Jurkat, Clone E6-1 (cell line): ENCODE data around the gene KBTBD13.
"Not testable (repeated sequence)": the region's sequence is repeated elsewhere in the genome, so short reads cannot be mapped to it uniquely, and the experiment has no call there.

ENCODE experiments used
- DNase-seq: peaks from one replicate; pipeline ENCODE4 v3.0.0-alpha.2; 2011; ENCODE audit warnings: low read depth, low spot score
- H3K4me3 ChIP-seq: 2 replicates; pipeline ENCODE4 v1.5.1; 2011; ENCODE audit warnings: mild to moderate bottlenecking, low read length, control low read depth, moderate library complexity

Gene KBTBD13

DNA sequence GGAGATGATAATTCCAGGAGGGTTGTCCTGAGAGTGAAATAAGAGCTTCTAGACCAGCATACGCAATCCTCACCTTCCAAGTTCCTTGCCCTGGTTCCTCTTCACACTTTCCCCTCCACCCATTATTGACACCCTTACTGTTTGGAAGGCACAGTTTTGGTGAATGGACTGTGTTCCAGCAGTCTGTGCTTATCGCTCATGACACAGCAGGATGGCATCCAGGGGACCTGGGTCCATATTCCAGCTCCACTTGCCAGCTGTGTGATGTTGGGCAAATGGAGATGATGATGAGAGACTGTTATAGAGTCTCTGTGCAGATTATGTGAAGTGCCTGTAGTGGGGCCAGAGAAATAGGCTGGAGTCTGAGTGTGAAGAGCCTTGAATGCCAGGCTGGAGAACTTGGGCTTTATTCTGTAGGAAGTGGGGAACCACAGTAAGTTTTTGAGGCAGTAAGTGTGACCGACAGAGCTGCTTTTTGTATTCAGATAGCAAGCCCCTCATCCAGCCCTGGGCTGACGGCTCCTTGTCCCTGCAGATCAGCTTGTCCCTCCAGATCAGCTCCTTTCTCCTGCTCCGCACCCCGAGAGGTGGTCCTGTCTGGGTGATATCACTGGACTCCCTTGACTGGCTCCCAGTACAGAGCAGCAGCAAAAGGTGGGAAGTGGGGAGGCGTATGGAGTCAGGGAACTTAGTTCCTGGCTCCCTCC is 8.1 kb downstream of the KBTBD13 start:
- no peak overlapping the region for H3K4me3 ChIP-seq
- no peak for DNase-seq

GRCh38 chr15:65085207-65085753 is 8.7 kb downstream of the KBTBD13 start:
- H3K4me3 ChIP-seq = no peak overlapping the region
- DNase-seq = no peak

- H3K4me3 ChIP-seq = no peak overlapping the region
- DNase-seq = no peak
These were observed 9.6 kb downstream of the KBTBD13 start for GRCh38 chr15:65085990-65086679.

DNA sequence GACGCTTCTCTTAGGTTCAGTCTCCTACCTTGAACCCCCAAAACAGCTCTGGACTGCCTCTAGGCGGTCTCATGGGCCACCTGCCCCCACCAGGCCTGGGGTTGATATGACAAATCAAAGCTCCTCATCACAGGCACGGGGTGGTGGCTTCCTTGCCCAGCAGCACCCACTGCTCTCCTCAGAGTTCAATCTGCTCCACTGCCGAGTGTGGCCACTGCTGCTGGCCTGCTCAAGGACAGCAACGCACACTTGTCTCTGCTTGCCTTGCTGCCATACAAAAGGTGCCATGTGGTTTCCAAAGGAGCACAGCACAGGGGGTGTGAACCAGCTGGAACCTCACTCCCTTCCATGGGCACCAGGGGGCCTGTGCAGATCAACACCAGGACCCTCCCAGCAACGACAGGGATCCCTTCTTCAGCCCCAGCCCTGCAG is 10.2 kb downstream of the KBTBD13 start:
- DNase-seq = peak; percentile 43
- H3K4me3 ChIP-seq = no peak overlapping the region

- DNase-seq = no peak
- no peak overlapping the region for H3K4me3 ChIP-seq
These were observed 10.9 kb downstream of the KBTBD13 start for GRCh38 chr15:65087411-65087810.

DNA sequence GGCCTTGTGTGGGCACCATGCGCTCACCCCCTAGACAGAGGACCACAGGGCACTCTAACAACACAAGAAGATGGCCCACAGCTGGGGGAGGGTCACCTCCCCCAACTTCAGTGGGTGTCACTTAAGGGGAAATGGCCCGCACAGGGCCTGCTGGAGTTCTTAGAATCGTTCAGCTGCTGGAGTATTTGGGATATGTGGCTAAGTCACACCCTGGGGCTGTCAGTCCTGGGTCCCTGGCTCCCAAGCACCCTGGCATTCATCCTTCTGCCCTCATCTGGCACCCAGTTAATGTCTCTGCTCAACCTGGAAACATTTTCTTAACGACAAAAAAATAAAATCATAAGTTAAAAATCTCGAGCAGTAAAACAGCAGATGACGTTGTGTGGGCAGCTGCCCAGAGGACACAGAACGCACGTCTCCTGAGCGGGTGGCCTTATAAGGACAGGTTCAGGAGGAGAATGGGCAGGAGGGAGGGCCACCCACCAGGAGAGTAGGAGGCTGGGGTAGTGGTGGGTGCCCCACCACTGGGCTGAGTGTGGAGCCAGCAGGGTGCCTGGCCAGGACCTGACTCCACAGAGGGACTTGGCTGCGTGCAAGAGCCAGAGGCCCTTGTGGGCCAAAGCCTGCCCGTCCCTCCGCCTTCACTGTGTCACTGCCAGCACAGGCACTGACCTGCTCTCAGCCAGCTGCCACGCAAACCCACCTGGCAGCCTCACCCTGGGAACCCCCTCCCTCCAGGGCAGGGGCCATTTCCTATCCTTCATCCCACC is 11.5 kb downstream of the KBTBD13 start:
- no peak for DNase-seq
- H3K4me3 ChIP-seq = no peak overlapping the region

DNA sequence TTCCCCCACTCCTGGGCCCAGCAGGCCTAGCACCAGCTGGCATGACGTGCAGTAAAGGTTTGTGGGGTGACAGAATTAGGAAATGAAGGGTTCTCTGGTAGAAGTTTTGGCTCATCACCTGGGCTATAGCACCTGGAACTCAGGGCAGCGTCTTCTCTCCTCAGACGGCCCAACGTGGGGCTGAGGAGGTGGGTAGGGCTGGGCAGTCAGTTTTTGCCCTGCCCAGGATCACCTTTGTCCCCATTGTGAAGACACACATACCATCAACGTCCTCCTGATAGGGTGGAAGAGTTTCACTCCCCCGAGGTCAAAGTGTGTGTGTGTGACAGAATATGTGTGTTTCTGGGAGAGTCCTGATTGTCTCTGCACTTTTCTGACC is 12.1 kb downstream of the KBTBD13 start:
- no peak for DNase-seq
- no peak overlapping the region for H3K4me3 ChIP-seq

DNA sequence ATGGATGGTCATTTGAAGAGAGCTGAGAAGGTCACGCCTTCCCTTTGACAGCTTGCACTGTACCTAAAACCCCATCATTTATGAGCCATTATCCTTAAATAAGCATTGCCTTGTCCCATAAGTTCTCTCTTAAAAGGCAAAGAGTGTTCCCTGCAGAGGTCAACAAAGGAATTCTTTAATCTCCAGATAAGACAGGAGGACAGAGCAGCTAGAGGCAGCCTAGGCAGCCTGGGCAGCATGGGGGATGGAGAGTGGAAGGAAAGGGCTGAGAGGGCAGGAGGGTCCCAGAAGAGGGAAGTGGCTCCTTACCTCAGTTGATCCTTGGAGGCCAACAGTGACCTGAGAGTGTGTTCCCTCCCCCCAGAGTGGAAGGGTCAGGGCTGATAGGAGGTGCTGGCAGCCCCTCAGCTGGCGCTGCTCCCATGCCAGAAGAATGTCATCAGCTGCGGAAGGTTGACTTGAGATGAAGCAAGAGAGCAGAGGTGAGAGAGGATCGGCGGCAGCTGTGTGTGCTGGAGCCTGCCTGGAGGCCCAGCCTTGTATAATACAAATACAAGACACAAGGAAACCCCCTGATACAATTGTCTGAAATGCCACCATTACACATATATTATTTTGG is 12.8 kb downstream of the KBTBD13 start:
- no peak for DNase-seq
- H3K4me3 ChIP-seq = no peak overlapping the region

DNA sequence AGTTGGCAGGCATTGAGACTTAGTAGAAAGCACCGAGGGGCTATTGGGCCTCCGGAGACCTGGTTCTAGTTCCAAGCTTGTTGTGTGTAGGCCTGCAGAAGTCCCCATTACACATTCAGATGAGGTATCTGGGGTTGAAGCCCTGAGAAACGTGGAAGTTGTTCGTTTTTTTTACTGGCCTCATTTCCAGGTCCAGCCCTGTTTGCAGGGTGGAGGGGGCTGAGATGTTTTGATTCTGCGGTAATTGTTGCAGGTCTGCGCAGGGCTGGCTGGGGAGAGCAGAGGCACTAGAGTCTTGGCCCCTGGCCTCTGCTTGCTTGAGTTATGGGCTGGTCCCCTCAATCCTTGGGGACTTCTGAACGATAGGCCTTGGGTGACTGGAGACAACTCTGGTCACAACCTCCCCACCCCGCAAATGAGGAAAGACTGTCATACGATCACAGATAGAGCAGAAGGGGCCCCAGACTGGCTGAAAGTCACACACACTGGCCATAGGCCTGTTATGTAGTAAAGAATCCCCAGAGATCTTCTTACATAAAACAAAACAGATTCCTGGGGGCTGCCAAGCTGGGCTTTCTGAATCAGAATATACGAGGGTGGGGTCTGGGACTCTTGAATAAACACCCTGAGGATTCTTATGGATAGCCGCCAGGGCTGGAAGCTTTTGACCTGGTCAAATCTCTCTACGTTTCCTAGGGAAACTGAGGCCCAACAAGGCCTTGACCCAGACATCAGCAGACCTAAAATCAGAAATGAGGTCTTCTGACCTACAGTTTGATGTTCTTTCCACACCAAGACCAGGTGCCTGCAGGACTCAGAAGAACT is 15.6 kb downstream of the KBTBD13 start:
- DNase-seq = no peak
- H3K4me3 ChIP-seq = no peak overlapping the region

DNA sequence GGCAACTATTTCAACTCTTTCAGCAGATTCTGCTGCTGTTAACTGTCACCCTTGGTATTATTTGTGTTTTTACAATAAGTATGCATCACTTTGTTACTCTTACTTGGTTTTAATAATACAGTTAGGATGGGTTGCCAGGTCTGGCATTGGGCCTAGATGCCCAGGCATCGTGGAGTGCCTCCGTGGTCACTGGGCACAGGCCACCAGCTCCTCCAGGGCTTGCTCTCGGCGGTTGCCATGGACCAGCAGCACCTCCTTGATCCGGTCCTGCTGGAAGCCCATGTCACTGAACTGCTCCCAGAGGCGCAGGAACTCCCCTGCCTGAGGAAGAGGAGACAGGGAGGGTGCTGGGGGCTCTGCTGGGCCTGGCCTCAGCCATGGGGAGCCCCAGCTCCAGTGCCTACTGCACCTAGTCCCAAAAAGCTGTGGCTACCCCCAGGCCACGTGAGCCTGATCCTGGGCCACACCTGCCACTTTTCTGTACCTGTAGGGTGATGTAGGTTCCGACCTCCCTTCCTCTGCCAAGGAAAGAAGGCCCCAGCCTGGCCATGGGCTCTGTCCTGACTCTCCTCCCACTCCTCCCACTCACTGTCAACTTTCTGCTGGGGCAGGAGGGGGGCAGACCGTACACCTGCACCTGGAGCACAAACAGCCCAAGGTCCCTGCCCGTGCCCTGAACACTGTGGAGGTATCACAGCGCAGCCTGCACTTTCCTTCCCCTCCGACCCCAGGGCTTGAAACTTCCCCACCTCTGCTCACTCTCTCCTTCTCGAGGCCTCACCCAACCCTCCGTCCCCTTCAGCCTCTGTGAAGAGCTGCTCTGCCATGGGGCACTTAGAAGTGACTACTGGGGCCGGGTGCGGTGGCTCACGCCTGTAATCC is 16.6 kb downstream of the KBTBD13 start:
- H3K4me3 ChIP-seq = no peak overlapping the region
- no peak for DNase-seq

DNA sequence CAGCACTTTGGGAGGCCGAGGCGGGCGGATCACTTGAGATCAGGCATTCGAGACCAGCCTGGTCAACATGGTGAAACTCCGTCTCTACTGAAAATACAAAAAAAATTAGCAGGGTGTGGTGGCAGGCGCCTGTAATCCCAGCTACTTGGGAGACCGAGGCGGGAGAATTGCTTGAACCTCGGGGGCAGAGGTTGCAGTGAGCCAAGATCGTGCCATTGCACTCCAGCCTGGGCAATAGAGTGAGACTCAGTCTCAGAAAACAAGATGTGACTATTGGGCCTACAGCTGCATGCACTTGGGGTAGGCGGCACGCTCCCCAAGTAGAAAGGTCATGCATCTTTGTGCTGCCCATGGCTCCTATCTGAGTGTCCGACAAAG is 17.2 kb downstream of the KBTBD13 start:
- H3K4me3 ChIP-seq, DNase-seq: not testable (repeated sequence)

- no peak overlapping the region for H3K4me3 ChIP-seq
- DNase-seq = no peak
These were observed 17.9 kb downstream of the KBTBD13 start for GRCh38 chr15:65094294-65094995.

GRCh38 chr15:65095011-65095746 is 18.6 kb downstream of the KBTBD13 start:
- H3K4me3 ChIP-seq = no peak overlapping the region
- no peak for DNase-seq

DNA sequence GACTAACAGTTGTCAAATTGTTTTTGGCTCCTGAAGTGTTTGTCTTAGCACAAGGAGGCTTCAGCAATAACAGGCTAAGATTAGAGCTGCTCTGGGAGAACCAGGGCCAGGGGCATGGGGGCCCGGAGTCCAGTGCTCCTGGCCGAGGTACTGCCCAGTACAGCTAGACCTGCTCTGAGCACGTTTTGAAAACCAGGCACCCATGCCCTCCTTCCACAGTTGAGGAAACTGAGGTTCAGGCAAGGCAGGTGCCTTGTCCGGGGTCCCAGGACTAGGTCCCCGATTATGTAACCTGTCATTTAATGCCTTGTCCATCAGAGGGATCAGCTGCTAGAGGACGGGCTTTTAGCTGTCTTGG is 19.2 kb downstream of the KBTBD13 start:
- H3K4me3 ChIP-seq = no peak overlapping the region
- DNase-seq = no peak

DNA sequence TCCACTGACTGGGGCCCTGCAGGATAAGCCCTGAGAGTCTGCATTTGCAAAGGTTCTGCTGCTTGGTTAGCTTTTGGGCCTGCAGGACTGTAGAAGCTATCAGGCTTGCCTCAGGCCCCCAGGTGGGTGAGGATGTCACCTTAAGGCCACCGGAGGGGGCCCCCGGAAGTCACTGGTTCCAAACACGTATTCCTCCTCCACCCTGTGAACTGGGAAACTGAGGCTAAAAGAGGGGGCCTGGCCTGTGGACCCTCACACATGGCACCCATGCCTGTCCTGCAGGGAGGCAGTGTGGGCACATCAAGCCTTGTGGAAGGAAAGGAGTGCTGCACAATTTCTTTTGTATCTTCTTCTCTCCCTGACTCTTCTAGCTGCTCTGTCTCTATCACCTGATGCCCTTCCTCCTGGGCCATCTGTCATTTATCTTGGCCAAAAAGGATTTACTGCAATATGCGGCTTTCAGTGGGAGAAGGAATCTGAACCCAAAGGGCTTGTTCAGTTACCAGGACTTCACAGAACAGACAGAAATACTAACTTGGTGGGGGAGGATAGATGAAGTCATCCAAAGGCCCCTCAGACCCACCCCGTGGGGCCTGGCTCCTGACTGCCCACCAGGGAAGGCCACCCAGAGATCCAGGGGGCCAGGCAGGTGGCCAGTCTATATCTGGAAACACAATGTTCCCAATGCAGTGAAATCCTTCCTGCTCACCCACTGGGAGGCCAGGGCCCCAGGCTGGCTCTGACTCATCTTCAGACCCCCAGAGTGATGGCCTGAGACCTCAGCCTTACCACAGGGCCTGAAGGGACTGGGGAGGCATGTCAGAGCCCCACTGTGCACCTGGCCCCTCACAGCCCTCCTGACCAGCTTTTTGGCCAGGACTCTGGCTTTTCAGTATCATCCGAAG is 20.2 kb downstream of the KBTBD13 start:
- H3K4me3 ChIP-seq = no peak overlapping the region
- no peak for DNase-seq
